Neural progenitor cell (in vitro differentiated cells): ENCODE data around the gene UHRF1.

Source experiments
- EZH2 ChIP-seq: fragments of 200-600 bp; sonication (generic); IDR thresholded peaks from 2 replicates; pipeline ENCODE4 v1.6.1; 2017; ENCODE audit warnings: antibody characterized with exemption, mild to moderate bottlenecking, moderate library complexity
- EZH2phosphoT487 ChIP-seq: fragments of 200-600 bp; sonication (generic); IDR thresholded peaks from 2 replicates; pipeline ENCODE4 v1.6.1; 2017; ENCODE audit warnings: antibody characterized with exemption
- TF ChIP-seq, protein P1 (sequence below): fragments of 200-600 bp; sonication (generic); IDR thresholded peaks from 2 replicates; pipeline ENCODE4 v1.5.1; 2017; ENCODE audit warnings: antibody characterized with exemption, mild to moderate bottlenecking

DNA sequence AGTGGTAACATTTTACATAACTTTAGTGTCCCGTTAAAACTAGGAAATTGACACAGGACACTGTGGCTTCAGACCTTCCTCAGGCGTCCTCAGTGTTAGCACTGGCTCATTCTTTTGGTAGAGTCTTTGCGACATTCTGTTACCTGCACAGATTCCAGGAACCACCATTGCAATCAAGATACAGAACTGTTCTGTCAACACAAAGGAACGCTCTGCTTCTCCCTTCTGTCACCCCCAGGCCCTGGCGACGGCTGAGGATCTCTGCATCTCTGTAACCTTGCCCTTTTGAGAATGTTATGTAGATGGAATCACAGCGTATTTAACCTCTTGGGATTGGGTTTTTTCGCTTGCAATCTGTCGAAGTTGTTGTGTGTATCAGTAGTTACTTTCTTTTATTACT, 82.2 kb downstream of the UHRF1 start:
- TF ChIP-seq, protein P1, sequence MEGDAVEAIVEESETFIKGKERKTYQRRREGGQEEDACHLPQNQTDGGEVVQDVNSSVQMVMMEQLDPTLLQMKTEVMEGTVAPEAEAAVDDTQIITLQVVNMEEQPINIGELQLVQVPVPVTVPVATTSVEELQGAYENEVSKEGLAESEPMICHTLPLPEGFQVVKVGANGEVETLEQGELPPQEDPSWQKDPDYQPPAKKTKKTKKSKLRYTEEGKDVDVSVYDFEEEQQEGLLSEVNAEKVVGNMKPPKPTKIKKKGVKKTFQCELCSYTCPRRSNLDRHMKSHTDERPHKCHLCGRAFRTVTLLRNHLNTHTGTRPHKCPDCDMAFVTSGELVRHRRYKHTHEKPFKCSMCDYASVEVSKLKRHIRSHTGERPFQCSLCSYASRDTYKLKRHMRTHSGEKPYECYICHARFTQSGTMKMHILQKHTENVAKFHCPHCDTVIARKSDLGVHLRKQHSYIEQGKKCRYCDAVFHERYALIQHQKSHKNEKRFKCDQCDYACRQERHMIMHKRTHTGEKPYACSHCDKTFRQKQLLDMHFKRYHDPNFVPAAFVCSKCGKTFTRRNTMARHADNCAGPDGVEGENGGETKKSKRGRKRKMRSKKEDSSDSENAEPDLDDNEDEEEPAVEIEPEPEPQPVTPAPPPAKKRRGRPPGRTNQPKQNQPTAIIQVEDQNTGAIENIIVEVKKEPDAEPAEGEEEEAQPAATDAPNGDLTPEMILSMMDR: no peak
- TF ChIP-seq EZH2phosphoT487: no peak
- TF ChIP-seq EZH2: no peak
